Mucosa of rectum (tissue), 2 donors: ENCODE results near the gene CLIP2.
"Not testable (repeated sequence)": the region's sequence is repeated elsewhere in the genome, so short reads cannot be mapped to it uniquely, and the experiment has no call there.

ENCODE experiments used
- H3K27ac ChIP-seq, 2 donors: one replicate each; pipeline ENCODE4 v1.7.0; 2013; ENCODE audit warnings: inconsistent platforms in 2 of 2, low read depth in 2 of 2, low read length in 2 of 2
- H3K27me3 ChIP-seq, 2 donors: one replicate each; pipeline ENCODE4 v1.7.0; 2013; ENCODE audit warnings: low read length in 2 of 2; ENCODE audit not compliant: control insufficient read depth in 2 of 2, insufficient read depth in 2 of 2
- H3K36me3 ChIP-seq, 2 donors: one replicate each; pipeline ENCODE4 v1.7.0; 2013; ENCODE audit warnings: low read length in 2 of 2; ENCODE audit not compliant: control insufficient read depth in 2 of 2, insufficient read depth in 2 of 2
- H3K4me1 ChIP-seq, 2 donors: one replicate each; pipeline ENCODE4 v1.7.0; 2013; ENCODE audit warnings: low read length in 2 of 2, mild to moderate bottlenecking in 1 of 2; ENCODE audit not compliant: control insufficient read depth in 2 of 2, insufficient read depth in 2 of 2
- H3K4me3 ChIP-seq, 2 donors: one replicate each; pipeline ENCODE4 v1.7.0; 2013; ENCODE audit warnings: low read length in 2 of 2
- H3K9ac ChIP-seq, 2 donors: one replicate each; pipeline ENCODE4 v1.7.0; 2013; ENCODE audit warnings: low read length in 2 of 2, low read depth in 1 of 2, mild to moderate bottlenecking in 1 of 2
- H3K9me3 ChIP-seq, 2 donors: one replicate each; pipeline ENCODE4 v1.7.0; 2013; ENCODE audit warnings: low read length in 2 of 2; ENCODE audit not compliant: control insufficient read depth in 2 of 2
- donor health status: healthy.
- donor health status: Normal muscosa, but diverticular disease.

The CLIP2 gene

DNA sequence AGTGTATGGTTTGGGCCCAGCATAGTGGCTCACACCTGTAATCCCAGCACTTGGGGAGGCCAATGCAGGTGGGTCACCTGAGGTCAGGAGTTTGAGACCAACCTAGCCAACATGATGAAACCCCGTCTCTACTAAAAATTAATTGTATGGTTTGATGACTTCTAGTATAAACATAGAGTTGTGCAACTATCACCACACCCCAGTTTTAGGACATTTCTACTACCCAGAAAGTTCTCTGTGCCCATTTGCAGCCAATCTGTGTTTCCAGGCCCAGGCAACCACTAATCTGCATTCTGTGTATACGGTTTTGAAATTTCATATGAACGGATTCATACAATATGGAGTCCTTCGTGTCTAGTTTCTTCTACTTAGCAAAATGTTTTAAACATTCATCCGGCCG, 20.0 kb downstream of the CLIP2 start:
- no peak overlapping the region for H3K9ac ChIP-seq
- H3K4me3 ChIP-seq: no peak overlapping the region
- no peak overlapping the region for H3K27ac ChIP-seq
- no peaks in the 10 kb centered on the region for H3K36me3 ChIP-seq
- H3K9me3 ChIP-seq: no peaks in the 10 kb centered on the region
- no peaks in the 10 kb centered on the region for H3K27me3 ChIP-seq
- peaks cover 2 to 4% of the 10 kb centered on the region in 2 donors for H3K4me1 ChIP-seq

GRCh38 chr7:74311305-74311744, 22.1 kb downstream of the CLIP2 start:
- Histone ChIP-seq H3K4me3 (no peak overlapping the region), H3K27me3 (no peaks in the 10 kb centered on the region), H3K9me3 (no peaks in the 10 kb centered on the region), H3K4me1 (peaks cover 0 to under 1% of the 10 kb centered on the region in 2 donors), H3K27ac (peak overlapping the region; percentile 16 to 52), H3K9ac (no peak overlapping the region), H3K36me3 (no peaks in the 10 kb centered on the region)

DNA sequence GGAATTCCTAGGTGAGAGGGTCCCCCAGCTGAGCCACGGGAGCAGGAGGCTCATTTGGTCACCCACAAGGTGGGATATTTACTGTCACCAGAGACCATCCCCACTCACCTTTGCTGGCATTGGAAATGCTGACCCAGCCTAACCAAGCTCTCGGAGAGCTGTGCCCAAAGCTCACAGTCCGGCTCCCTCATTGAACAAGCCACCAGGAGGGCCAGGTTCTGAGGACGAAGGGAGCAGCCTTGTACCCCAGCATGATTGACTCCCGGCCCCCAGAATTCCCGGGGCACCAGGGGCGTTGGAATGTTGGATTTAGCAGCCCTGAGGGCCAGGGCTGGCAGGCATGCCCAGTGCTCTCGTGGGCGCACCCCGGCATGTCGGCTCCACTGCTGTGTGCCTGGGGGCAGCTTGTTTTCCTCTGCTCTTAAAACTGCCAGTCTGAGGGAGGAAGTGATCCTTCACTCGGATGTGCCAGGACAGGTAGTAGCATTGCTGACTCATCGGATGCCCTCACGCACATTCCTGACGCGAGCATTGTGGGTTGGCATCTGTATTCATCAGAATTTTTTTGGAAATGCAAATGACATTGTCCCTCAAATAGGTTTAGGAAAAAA, 23.3 kb downstream of the CLIP2 start:
- peaks cover 5 to 6% of the 10 kb centered on the region in 2 donors for H3K36me3 ChIP-seq
- H3K9ac ChIP-seq: no peak overlapping the region
- H3K9me3 ChIP-seq: no peaks in the 10 kb centered on the region
- no peak overlapping the region for H3K4me3 ChIP-seq
- H3K27ac ChIP-seq: no peak overlapping the region
- no peaks in the 10 kb centered on the region for H3K4me1 ChIP-seq
- no peaks in the 10 kb centered on the region for H3K27me3 ChIP-seq

DNA sequence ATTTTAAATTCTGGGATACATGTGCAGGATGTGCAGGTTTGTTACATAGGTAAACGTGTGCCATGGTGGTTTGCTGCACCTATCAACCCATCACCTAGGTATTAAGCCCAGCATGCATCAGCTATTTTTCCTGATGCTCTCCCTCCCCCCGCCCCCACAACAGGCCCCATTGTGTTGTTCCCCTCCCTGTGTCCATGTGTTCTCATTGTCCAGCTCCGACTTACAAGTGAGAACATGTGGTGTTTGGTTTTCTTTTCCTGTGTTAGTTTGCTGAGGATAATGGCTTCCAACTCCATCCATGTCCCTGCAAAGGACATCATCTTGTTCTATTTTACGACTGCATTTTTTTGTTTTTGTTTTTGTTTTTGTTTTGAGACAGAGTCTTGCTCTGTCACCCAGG, 26.7 kb downstream of the CLIP2 start:
- H3K4me1 ChIP-seq, H3K4me3 ChIP-seq, H3K9me3 ChIP-seq, H3K9ac ChIP-seq, H3K27me3 ChIP-seq, H3K27ac ChIP-seq: not testable (repeated sequence)
- H3K36me3 ChIP-seq: peaks cover 13 to 16% of the 10 kb centered on the region in 2 donors

DNA sequence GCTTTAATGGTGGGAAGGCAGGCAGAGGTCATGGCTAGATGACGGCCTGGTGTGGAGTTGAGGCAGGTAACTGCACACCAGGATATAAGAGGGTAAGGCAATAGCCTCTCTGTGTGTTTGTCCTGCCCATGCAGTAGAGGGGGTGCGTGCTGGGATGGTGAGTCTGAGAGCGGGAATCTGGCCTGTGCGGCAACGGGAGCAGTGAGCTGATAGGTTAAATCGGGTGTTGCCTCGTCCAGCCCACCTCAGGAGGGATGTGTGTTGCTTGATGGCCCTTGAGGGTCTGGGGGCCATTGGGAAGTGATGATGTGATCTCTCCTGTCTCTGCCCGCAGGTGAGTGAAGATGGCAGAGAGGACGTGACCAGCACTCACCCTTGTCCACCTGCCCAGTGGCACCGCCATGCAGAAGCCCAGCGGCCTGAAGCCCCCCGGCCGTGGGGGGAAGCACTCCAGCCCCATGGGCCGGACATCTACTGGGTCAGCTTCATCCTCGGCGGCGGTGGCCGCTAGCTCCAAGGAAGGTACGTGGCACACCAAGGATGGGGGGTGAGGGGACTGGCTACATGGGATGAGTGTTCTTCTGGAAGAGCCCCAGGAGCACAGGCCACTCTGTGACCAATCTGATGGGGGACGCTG, 28.1 kb downstream of the CLIP2 start:
- Histone ChIP-seq H3K27ac (no peak overlapping the region), H3K4me3 (no peak overlapping the region), H3K9ac (no peak overlapping the region), H3K4me1 (peaks cover 0 to 2% of the 10 kb centered on the region in 2 donors), H3K9me3 (no peaks in the 10 kb centered on the region), H3K27me3 (no peaks in the 10 kb centered on the region), H3K36me3 (peaks cover 13 to 16% of the 10 kb centered on the region in 2 donors)

- H3K4me1 ChIP-seq: peaks cover 0 to 2% of the 10 kb centered on the region in 2 donors
- H3K4me3 ChIP-seq: no peak overlapping the region
- H3K9me3 ChIP-seq: no peaks in the 10 kb centered on the region
- no peak overlapping the region for H3K9ac ChIP-seq
- H3K27ac ChIP-seq: no peak overlapping the region
- no peaks in the 10 kb centered on the region for H3K27me3 ChIP-seq
- H3K36me3 ChIP-seq: peaks cover 13 to 16% of the 10 kb centered on the region in 2 donors
Observed at GRCh38 chr7:74318043-74318442, 28.8 kb downstream of the CLIP2 start.

DNA sequence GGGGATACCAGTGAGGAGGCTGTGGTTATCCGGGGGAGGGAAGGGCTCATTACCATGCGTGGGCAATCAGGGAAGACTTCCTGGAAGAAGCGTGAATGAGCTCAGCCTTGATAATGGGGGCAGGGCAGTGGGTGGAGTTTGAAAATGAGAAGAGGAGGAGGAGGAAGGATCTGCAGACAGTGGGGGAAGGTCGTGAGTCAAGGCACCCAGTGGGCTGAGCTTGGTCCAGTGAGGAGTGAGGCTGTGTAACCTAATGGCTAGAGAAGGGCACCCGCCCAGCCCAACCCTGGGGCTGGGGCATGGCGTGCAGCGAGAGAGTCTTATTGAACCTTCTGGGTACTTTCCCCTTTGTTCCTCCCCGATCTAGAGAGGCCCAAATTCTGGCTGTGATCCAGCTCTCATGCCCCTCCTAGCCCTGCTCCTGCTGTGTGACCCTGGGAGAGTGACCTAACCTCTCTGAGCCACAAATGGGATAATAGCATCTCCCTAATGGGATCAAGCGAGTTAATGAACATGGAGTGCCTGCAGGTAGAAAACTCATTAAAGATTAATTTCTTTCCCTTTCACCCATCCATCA, 31.5 kb downstream of the CLIP2 start:
- Histone ChIP-seq H3K36me3 (peaks cover 13 to 16% of the 10 kb centered on the region in 2 donors), H3K4me1 (peaks cover 13 to 14% of the 10 kb centered on the region in 2 donors), H3K27me3 (no peaks in the 10 kb centered on the region), H3K9me3 (no peaks in the 10 kb centered on the region), H3K4me3 (no peak overlapping the region), H3K9ac (no peak overlapping the region), H3K27ac (peak overlapping the region in 1 of 2 donors; percentile 22)

DNA sequence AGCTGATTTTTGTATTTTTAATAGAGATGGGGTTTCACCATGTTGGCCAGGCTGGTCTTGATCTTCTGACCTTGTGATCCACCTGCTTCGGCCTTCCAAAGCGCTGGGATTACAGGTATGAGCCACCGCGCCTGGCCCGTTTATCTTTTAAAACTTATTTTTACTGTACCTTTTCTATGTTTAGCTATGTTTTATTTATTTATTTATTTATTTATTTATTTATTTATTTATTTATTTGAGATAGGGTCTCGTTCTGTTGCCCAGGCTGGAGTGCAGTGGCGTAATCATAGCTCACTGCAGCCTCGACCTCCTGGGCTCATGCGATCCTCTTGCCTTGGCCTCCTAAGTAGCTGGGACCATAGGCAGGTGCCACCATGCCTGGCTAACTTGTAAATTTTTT, 33.7 kb downstream of the CLIP2 start:
- H3K27me3 ChIP-seq, H3K9ac ChIP-seq, H3K27ac ChIP-seq, H3K4me3 ChIP-seq, H3K9me3 ChIP-seq: not testable (repeated sequence)
- Histone ChIP-seq H3K4me1 (peaks cover 13 to 14% of the 10 kb centered on the region in 2 donors), H3K36me3 (peaks cover 8 to 10% of the 10 kb centered on the region in 2 donors)

DNA sequence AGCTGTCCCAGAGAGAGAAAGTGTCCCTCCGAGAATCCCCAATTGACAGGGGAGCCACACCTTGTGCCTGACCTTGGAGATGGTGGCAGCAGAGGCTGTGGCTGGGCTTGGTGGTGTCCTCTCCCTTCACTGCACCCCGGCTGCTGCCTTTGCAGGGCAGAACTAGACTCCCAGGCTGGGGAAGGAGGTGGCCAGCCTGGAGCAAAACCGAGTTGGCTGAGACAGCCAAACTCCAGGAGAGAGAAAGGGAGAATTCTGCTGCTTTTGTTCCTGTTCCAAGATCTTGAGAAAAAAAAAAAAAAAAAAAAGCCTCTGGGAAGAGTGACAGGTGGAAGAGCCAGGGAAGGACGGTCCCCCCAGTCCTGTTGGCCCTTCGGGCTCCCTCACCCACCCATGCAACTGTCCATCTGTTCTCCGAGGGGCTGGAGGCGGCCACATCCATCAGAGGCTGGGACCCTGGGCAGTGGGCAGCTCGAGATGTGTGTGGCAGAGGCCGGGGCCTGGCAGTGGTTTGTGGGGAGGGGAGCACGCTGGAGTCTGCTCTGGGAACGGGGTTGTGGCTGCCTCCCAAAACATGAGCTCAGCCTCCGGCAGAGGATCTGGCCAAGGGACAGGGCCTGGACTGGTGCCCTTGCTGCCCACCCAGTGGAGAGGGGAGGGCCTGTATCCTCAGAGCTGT, 35.5 kb downstream of the CLIP2 start:
- Histone ChIP-seq H3K27me3 (no peaks in the 10 kb centered on the region), H3K4me3 (no peak overlapping the region), H3K36me3 (peaks cover 4 to 8% of the 10 kb centered on the region in 2 donors), H3K9me3 (no peaks in the 10 kb centered on the region), H3K9ac (peak overlapping the region; percentile 24 to 28), H3K4me1 (peaks cover 13 to 14% of the 10 kb centered on the region in 2 donors), H3K27ac (peak overlapping the region; percentile 51 to 63)

DNA sequence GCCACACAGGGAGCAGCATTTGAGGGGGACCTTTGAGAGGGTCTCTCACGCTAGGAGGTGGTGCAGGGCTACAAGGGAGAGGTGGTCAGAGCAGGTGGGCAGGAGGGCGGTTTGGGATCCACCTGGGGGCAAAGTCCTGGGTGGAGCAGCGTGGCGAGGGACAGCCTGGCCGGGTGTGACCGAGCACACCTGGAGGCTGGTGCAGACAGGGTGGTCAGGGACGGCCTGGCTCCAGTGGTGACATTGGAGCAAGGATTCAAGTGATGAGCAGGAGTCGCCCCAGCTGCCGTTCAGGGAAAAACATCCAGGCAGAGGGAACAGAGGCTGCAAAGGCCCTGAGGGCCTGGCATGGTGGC, 36.0 kb downstream of the CLIP2 start:
- Histone ChIP-seq H3K4me1 (peaks cover 13 to 14% of the 10 kb centered on the region in 2 donors), H3K9me3 (no peaks in the 10 kb centered on the region), H3K27ac (peak overlapping the region; percentile 51 to 63), H3K4me3 (no peak overlapping the region), H3K36me3 (peaks cover 4 to 8% of the 10 kb centered on the region in 2 donors), H3K9ac (peak overlapping the region; percentile 24 to 28), H3K27me3 (no peaks in the 10 kb centered on the region)
